HEK293 (cell line): Measurements from ENCODE around the gene ELL.

Source experiments
- CTCF ChIA-PET: fragments of 350-600 bp; formaldehyde crosslinking; extraction: SDS; loops from one replicate; lab custom pipeline; 2021; ENCODE audit warnings: antibody characterized with exemption; lab: Yijun Ruan, JAX
- POLR2A ChIA-PET: fragments of 300-600 bp; formaldehyde crosslinking; extraction: SDS; loops from one replicate; lab custom pipeline; 2020; ENCODE audit warnings: antibody characterized with exemption, inconsistent platforms; lab: Yijun Ruan, JAX
- H3K27ac ChIP-seq: fragments of 200-500 bp; sonication (Bioruptor generic); 2 replicates; pipeline ENCODE4 v1.5.1; 2014; ENCODE audit warnings: low read depth, low read length, control low read depth, inconsistent platforms; ENCODE audit errors: extremely low read depth
- H3K36me3 ChIP-seq, 2 experiments: fragments of 200-500 bp in 1 of 2; sonication (Bioruptor generic) in 1 of 2; 1 replicate in 1 of 2; 2 replicates in 1 of 2; pipeline ENCODE4 v1.5.1; 2014 to 2017; ENCODE audit warnings: inconsistent platforms in 2 of 2, low read length in 2 of 2; ENCODE audit not compliant: control insufficient read depth in 2 of 2, insufficient read depth in 1 of 2
- H3K4me1 ChIP-seq: fragments of 200-500 bp; sonication (Bioruptor generic); 2 replicates; pipeline ENCODE4 v1.5.1; 2014; ENCODE audit warnings: mild to moderate bottlenecking, low read length, inconsistent platforms; ENCODE audit not compliant: control insufficient read depth, insufficient read depth
- H3K4me3 ChIP-seq: 2 replicates; pipeline ENCODE4 v1.5.1; 2011; ENCODE audit warnings: low read depth, mild to moderate bottlenecking, control low read depth, low read length, moderate library complexity
- H3K9me3 ChIP-seq: fragments of 200-500 bp; sonication (Bioruptor generic); 2 replicates; pipeline ENCODE4 v1.5.1; 2014; ENCODE audit warnings: low read depth, low read length, inconsistent platforms; ENCODE audit not compliant: control insufficient read depth, insufficient read depth
- MEIS1 ChIP-seq: sonication (generic); formaldehyde crosslinking; IDR thresholded peaks from 2 replicates; pipeline ENCODE4 v1.8.1; 2022; ENCODE audit warnings: missing genetic modification reagents, mild to moderate bottlenecking, borderline replicate concordance
- OVOL3 ChIP-seq: fragments of 450-650 bp; formaldehyde crosslinking; IDR thresholded peaks from 2 replicates; pipeline ENCODE4 v1.5.1; 2016; ENCODE audit warnings: missing biosample characterization, missing genetic modification characterization
- SETDB1 ChIP-seq: IDR thresholded peaks from one replicate; pipeline ENCODE4 v1.6.1; 2017; ENCODE audit warnings: mild to moderate bottlenecking, low read length, moderate library complexity, mixed read lengths; ENCODE audit not compliant: insufficient read length
- TRIM28 ChIP-seq: IDR thresholded peaks from 2 replicates; pipeline ENCODE4 v1.6.1; 2011; ENCODE audit warnings: low read length, control low read depth, borderline replicate concordance
- YY2 ChIP-seq: fragments of 450-650 bp; formaldehyde crosslinking; IDR thresholded peaks from 2 replicates; pipeline ENCODE4 v1.5.1; 2016; ENCODE audit warnings: missing biosample characterization, missing genetic modification characterization
- ZBTB20 ChIP-seq: fragments of 450-650 bp; formaldehyde crosslinking; IDR thresholded peaks from 2 replicates; pipeline ENCODE4 v1.5.1; 2016; ENCODE audit warnings: missing biosample characterization, missing genetic modification characterization
- ZFP41 ChIP-seq: fragments of 450-650 bp; formaldehyde crosslinking; IDR thresholded peaks from 2 replicates; pipeline ENCODE4 v1.5.1; 2016; ENCODE audit warnings: missing biosample characterization, missing genetic modification characterization, borderline replicate concordance
- ZIC2 ChIP-seq: fragments of 450-650 bp; formaldehyde crosslinking; IDR thresholded peaks from 2 replicates; pipeline ENCODE4 v1.5.1; 2016; ENCODE audit warnings: missing biosample characterization, missing genetic modification characterization
- ZNF112 ChIP-seq: fragments of 450-650 bp; formaldehyde crosslinking; IDR thresholded peaks from 2 replicates; pipeline ENCODE4 v1.5.0; 2017; ENCODE audit warnings: missing biosample characterization, missing genetic modification characterization
- ZNF132 ChIP-seq: fragments of 450-650 bp; formaldehyde crosslinking; IDR thresholded peaks from 2 replicates; pipeline ENCODE4 v1.5.1; 2017; ENCODE audit warnings: missing biosample characterization, missing genetic modification characterization, borderline replicate concordance
- ZNF146 ChIP-seq: fragments of 450-650 bp; formaldehyde crosslinking; IDR thresholded peaks from 2 replicates; pipeline ENCODE4 v1.5.1; 2016; ENCODE audit warnings: missing biosample characterization, missing genetic modification characterization
- ZNF157 ChIP-seq: fragments of 450-650 bp; formaldehyde crosslinking; IDR thresholded peaks from 2 replicates; pipeline ENCODE4 v1.5.1; 2016; ENCODE audit warnings: missing biosample characterization, missing genetic modification characterization
- ZNF174 ChIP-seq: fragments of 450-650 bp; formaldehyde crosslinking; IDR thresholded peaks from 2 replicates; pipeline ENCODE4 v1.5.0; 2017; ENCODE audit warnings: missing biosample characterization, mild to moderate bottlenecking, missing genetic modification characterization
- ZNF23 ChIP-seq: fragments of 450-650 bp; formaldehyde crosslinking; IDR thresholded peaks from 2 replicates; pipeline ENCODE4 v1.5.1; 2016; ENCODE audit warnings: missing biosample characterization, missing genetic modification characterization, borderline replicate concordance
- ZNF24 ChIP-seq: fragments of 450-650 bp; formaldehyde crosslinking; IDR thresholded peaks from 2 replicates; pipeline ENCODE4 v1.5.1; 2016; ENCODE audit warnings: missing biosample characterization, missing genetic modification characterization
- ZNF335 ChIP-seq: fragments of 450-650 bp; formaldehyde crosslinking; conservative IDR thresholded peaks from 2 replicates; pipeline ENCODE4 v1.5.1; 2016; ENCODE audit warnings: missing biosample characterization, missing genetic modification characterization
- ZNF391 ChIP-seq: fragments of 450-650 bp; formaldehyde crosslinking; IDR thresholded peaks from 2 replicates; pipeline ENCODE4 v1.5.1; 2016; ENCODE audit warnings: low read depth, missing biosample characterization, missing genetic modification characterization, borderline replicate concordance
- ZNF529 ChIP-seq: fragments of 450-650 bp; formaldehyde crosslinking; IDR thresholded peaks from 2 replicates; pipeline ENCODE4 v1.5.1; 2017; ENCODE audit warnings: missing genetic modification characterization, missing biosample characterization; ENCODE audit not compliant: insufficient replicate concordance
- ZNF561 ChIP-seq: fragments of 450-650 bp; IDR thresholded peaks from 2 replicates; pipeline ENCODE4 v1.5.1; 2018; ENCODE audit warnings: missing biosample characterization, missing genetic modification characterization, borderline replicate concordance
- ZNF629 ChIP-seq: fragments of 450-650 bp; formaldehyde crosslinking; IDR thresholded peaks from 2 replicates; pipeline ENCODE4 v1.5.1; 2017; ENCODE audit warnings: missing biosample characterization, missing genetic modification characterization
- ZNF660 ChIP-seq: fragments of 450-650 bp; IDR thresholded peaks from 2 replicates; pipeline ENCODE4 v1.5.1; 2018; ENCODE audit warnings: missing biosample characterization, mild to moderate bottlenecking, missing genetic modification characterization
- TF ChIP-seq, protein P1 (sequence below): fragments of 450-650 bp; formaldehyde crosslinking; conservative IDR thresholded peaks from 2 replicates; pipeline ENCODE4 v1.5.1; 2016; ENCODE audit warnings: low read depth, missing biosample characterization, missing genetic modification characterization
- TF ChIP-seq, protein P2 (sequence below): fragments of 450-650 bp; formaldehyde crosslinking; IDR thresholded peaks from 2 replicates; pipeline ENCODE4 v1.5.1; 2016; ENCODE audit warnings: missing biosample characterization, missing genetic modification characterization
- TF ChIP-seq, protein P3 (sequence below): fragments of 450-650 bp; formaldehyde crosslinking; IDR thresholded peaks from 2 replicates; pipeline ENCODE4 v1.5.1; 2016; ENCODE audit warnings: missing biosample characterization, missing genetic modification characterization
- TF ChIP-seq, protein P4 (sequence below): fragments of 450-650 bp; formaldehyde crosslinking; IDR thresholded peaks from 2 replicates; pipeline ENCODE4 v1.5.0; 2017; ENCODE audit warnings: missing biosample characterization, missing genetic modification characterization, borderline replicate concordance

Gene ELL

DNA sequence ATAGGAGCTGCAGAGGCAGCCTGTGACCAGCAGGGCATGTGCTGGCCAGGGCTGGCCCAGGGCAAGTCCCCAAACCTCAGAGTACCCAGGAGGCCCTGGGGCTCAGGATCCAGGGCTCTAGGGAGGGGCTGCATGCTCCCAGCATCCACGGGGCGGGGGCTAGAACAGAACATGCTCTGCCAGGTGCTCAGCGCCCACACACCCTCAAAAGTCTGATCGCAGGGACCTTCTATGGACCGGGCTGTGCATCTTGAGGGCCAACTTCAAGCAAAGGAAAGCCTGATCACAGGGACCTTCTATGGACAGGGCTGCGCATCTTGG is 33.5 kb downstream of the ELL start:
- H3K9me3 ChIP-seq: no peaks in the 10 kb centered on the region
- CTCF ChIA-PET: interaction anchor here (0.5 to 2.0 kb wide), 12 partner anchors 8 to 939 kb away, joined by 3 to 14 read pairs (median 5); no protein-coding TSS in a partner anchor
- H3K4me1 ChIP-seq: peaks cover 10% of the 10 kb centered on the region
- H3K36me3 ChIP-seq: no peaks in the 10 kb centered on the region
- H3K4me3 ChIP-seq: no peak overlapping the region
- POLR2A ChIA-PET: interaction anchor here (0.6 to 1.3 kb wide), 5 partner anchors 10 to 356 kb away, joined by 3 to 5 read pairs (median 3); partner anchors contain the start of genes REX1BD and UBA52
- H3K27ac ChIP-seq: no peak overlapping the region
- TF ChIP-seq, protein P1, sequence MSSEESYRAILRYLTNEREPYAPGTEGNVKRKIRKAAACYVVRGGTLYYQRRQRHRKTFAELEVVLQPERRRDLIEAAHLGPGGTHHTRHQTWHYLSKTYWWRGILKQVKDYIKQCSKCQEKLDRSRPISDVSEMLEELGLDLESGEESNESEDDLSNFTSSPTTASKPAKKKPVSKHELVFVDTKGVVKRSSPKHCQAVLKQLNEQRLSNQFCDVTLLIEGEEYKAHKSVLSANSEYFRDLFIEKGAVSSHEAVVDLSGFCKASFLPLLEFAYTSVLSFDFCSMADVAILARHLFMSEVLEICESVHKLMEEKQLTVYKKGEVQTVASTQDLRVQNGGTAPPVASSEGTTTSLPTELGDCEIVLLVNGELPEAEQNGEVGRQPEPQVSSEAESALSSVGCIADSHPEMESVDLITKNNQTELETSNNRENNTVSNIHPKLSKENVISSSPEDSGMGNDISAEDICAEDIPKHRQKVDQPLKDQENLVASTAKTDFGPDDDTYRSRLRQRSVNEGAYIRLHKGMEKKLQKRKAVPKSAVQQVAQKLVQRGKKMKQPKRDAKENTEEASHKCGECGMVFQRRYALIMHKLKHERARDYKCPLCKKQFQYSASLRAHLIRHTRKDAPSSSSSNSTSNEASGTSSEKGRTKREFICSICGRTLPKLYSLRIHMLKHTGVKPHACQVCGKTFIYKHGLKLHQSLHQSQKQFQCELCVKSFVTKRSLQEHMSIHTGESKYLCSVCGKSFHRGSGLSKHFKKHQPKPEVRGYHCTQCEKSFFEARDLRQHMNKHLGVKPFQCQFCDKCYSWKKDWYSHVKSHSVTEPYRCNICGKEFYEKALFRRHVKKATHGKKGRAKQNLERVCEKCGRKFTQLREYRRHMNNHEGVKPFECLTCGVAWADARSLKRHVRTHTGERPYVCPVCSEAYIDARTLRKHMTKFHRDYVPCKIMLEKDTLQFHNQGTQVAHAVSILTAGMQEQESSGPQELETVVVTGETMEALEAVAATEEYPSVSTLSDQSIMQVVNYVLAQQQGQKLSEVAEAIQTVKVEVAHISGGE (tag by site-specific recombination): no peak
- TF ChIP-seq ZNF335 (no peak), ZIC2 (tag by site-specific recombination) (no peak), ZNF132 (tag by site-specific recombination) (no peak), ZNF529 (tag by site-specific recombination) (no peak), MEIS1 (CRISPR knock-in tag) (no peak), ZBTB20 (tag by site-specific recombination) (no peak), ZNF561 (no peak), ZNF660 (no peak), ZNF24 (no peak)
- TF ChIP-seq, protein P2, sequence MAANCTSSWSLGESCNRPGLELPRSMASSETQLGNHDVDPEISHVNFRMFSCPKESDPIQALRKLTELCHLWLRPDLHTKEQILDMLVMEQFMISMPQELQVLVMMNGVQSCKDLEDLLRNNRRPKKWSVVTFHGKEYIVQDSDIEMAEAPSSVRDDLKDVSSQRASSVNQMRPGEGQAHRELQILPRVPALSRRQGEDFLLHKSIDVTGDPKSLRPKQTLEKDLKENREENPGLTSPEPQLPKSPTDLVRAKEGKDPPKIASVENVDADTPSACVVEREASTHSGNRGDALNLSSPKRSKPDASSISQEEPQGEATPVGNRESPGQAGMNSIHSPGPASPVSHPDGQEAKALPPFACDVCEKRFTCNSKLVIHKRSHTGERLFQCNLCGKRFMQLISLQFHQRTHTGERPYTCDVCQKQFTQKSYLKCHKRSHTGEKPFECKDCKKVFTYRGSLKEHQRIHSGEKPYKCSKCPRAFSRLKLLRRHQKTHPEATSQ (tag by site-specific recombination): no peak
- TF ChIP-seq, protein P3, sequence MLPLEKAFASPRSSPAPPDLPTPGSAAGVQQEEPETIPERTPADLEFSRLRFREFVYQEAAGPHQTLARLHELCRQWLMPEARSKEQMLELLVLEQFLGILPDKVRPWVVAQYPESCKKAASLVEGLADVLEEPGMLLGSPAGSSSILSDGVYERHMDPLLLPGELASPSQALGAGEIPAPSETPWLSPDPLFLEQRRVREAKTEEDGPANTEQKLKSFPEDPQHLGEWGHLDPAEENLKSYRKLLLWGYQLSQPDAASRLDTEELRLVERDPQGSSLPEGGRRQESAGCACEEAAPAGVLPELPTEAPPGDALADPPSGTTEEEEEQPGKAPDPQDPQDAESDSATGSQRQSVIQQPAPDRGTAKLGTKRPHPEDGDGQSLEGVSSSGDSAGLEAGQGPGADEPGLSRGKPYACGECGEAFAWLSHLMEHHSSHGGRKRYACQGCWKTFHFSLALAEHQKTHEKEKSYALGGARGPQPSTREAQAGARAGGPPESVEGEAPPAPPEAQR: no peak
- TF ChIP-seq, all 188 proteins: peak for 0

DNA sequence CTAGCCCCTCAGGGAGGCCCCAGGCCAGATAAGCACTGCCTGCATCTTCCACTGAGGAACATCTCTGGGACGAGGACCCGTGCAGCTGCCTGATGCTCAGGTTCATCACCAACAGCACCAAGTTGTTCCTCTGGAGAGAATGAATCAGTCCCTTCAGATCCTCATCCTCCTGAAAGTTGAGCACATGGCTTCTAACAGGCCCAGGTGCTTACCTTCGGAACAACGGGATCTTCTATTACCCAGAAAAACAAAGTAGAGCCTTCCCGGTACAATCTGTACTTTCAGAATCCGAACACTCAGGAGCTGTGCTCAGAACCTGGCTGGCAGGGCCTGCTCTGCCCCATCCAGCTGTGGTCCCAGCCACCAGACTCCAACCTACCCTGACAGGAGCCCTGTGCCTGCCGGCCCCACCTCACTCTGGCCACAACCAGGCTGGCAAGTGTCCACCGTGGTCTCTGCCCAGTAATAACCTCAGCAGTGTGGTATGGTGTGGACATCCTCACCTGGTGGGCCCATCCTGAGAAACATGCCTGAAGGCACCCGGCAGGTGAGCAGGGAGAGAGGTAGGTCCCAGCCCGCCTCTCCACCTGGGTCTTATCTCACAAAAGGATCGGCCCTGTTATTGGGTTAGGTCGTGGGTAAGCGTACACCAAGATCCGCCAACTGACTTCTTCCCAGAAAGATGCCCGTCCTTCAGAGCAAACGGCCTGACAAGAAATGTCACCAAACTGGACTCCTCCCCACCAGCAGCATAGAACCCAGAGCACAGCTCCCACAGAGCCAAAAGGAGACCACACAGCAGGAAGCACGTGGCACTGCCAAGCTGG is 34.1 kb downstream of the ELL start:
- Histone ChIP-seq H3K27ac (no peak overlapping the region), H3K9me3 (no peaks in the 10 kb centered on the region), H3K4me3 (no peak overlapping the region), H3K4me1 (peaks cover 10% of the 10 kb centered on the region), H3K36me3 (no peaks in the 10 kb centered on the region)
- ChIA-PET CTCF (interaction anchor here (0.5 to 2.8 kb wide), 9 partner anchors 9 to 938 kb away, joined by 3 to 14 read pairs (median 5); no protein-coding TSS in a partner anchor), POLR2A (interaction anchor here (1.1 to 1.3 kb wide), 3 partner anchors 10 to 101 kb away, joined by 3 to 5 read pairs (median 3); partner anchors contain the start of genes REX1BD and UBA52)
- TF ChIP-seq ZBTB20 (tag by site-specific recombination) (no peak), YY2 (tag by site-specific recombination) (no peak), OVOL3 (tag by site-specific recombination) (no peak), ZFP41 (tag by site-specific recombination) (no peak), SETDB1 (no peak), ZNF660 (no peak), ZNF629 (no peak), ZNF23 (tag by site-specific recombination) (no peak), ZNF157 (no peak), ZNF174 (no peak), TRIM28 (no peak), ZNF112 (tag by site-specific recombination) (no peak), ZNF146 (no peak), ZNF391 (tag by site-specific recombination) (no peak)
- TF ChIP-seq, protein P4, sequence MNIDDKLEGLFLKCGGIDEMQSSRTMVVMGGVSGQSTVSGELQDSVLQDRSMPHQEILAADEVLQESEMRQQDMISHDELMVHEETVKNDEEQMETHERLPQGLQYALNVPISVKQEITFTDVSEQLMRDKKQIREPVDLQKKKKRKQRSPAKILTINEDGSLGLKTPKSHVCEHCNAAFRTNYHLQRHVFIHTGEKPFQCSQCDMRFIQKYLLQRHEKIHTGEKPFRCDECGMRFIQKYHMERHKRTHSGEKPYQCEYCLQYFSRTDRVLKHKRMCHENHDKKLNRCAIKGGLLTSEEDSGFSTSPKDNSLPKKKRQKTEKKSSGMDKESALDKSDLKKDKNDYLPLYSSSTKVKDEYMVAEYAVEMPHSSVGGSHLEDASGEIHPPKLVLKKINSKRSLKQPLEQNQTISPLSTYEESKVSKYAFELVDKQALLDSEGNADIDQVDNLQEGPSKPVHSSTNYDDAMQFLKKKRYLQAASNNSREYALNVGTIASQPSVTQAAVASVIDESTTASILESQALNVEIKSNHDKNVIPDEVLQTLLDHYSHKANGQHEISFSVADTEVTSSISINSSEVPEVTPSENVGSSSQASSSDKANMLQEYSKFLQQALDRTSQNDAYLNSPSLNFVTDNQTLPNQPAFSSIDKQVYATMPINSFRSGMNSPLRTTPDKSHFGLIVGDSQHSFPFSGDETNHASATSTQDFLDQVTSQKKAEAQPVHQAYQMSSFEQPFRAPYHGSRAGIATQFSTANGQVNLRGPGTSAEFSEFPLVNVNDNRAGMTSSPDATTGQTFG (tag by site-specific recombination): no peak
